Gastroesophageal sphincter (tissue), 3 donors: ENCODE measurements around the gene GLTP.
"Not testable (repeated sequence)": the region's sequence is repeated elsewhere in the genome, so short reads cannot be mapped to it uniquely, and the experiment has no call there.

Experiments
- EP300 ChIP-seq: sonication (generic); formaldehyde crosslinking; IDR thresholded peaks from one replicate; pipeline ENCODE4 v1.6.1; 2017; ENCODE audit warnings: antibody characterized with exemption, mild to moderate bottlenecking
- POLR2A ChIP-seq, 2 donors: fragments of 450-650 bp; IDR thresholded peaks; one replicate each; pipeline ENCODE4 v1.6.1; 2017; ENCODE audit warnings: antibody characterized with exemption in 2 of 2, mild to moderate bottlenecking in 2 of 2, moderate library complexity in 1 of 2
- POLR2AphosphoS5 ChIP-seq: sonication (generic); formaldehyde crosslinking; IDR thresholded peaks from one replicate; pipeline ENCODE4 v1.6.1; 2017; ENCODE audit warnings: antibody characterized with exemption
- TF ChIP-seq, protein P1 (sequence below), 4 experiments: fragments of 200-600 bp in 2 of 4; fragments of 450-650 bp in 2 of 4; sonication (generic) in 1 of 4; IDR thresholded peaks; one replicate each; pipeline ENCODE4 v1.5.1; 2017 to 2019; ENCODE audit warnings: antibody characterized with exemption in 4 of 4, mild to moderate bottlenecking in 2 of 4, moderate library complexity in 2 of 4

DNA sequence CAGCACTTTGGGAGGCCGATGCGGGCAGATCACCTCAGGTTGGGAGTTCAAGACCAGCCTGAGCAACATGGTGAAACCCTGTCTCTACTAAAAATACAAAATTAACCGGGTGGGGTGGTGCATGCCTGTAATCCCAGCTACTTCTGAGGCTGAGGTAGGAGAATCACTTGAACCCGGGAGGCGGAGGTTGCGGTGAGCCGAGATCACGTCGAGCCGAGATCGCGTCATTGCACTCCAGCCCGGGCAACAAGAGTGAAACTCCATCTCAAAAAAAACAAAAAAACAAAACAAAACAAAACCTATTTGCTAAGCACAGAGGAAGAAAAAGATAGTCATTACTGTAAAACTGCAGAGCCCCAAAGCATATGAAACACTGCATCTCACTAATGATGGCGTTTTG is 49.0 kb upstream of the GLTP start:
- TF ChIP-seq, protein P1, sequence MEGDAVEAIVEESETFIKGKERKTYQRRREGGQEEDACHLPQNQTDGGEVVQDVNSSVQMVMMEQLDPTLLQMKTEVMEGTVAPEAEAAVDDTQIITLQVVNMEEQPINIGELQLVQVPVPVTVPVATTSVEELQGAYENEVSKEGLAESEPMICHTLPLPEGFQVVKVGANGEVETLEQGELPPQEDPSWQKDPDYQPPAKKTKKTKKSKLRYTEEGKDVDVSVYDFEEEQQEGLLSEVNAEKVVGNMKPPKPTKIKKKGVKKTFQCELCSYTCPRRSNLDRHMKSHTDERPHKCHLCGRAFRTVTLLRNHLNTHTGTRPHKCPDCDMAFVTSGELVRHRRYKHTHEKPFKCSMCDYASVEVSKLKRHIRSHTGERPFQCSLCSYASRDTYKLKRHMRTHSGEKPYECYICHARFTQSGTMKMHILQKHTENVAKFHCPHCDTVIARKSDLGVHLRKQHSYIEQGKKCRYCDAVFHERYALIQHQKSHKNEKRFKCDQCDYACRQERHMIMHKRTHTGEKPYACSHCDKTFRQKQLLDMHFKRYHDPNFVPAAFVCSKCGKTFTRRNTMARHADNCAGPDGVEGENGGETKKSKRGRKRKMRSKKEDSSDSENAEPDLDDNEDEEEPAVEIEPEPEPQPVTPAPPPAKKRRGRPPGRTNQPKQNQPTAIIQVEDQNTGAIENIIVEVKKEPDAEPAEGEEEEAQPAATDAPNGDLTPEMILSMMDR (IDR thresholded peaks at IDR 0.05) = not testable (repeated sequence)
- not testable (repeated sequence) for TF ChIP-seq POLR2AphosphoS5; POLR2A (IDR thresholded peaks at IDR 0.05); EP300
